GM18861 (cell line): ENCODE results near the gene LUC7L2.
"Not testable (repeated sequence)": the region's sequence is repeated elsewhere in the genome, so short reads cannot be mapped to it uniquely, and the experiment has no call there.

ENCODE experiments used
- ATAC-seq: cut with Tn5 transposase; IDR thresholded peaks from one replicate; pipeline ENCODE4 v1.9.1; 2021; ENCODE audit not compliant: unreplicated experiment

The LUC7L2 gene

DNA sequence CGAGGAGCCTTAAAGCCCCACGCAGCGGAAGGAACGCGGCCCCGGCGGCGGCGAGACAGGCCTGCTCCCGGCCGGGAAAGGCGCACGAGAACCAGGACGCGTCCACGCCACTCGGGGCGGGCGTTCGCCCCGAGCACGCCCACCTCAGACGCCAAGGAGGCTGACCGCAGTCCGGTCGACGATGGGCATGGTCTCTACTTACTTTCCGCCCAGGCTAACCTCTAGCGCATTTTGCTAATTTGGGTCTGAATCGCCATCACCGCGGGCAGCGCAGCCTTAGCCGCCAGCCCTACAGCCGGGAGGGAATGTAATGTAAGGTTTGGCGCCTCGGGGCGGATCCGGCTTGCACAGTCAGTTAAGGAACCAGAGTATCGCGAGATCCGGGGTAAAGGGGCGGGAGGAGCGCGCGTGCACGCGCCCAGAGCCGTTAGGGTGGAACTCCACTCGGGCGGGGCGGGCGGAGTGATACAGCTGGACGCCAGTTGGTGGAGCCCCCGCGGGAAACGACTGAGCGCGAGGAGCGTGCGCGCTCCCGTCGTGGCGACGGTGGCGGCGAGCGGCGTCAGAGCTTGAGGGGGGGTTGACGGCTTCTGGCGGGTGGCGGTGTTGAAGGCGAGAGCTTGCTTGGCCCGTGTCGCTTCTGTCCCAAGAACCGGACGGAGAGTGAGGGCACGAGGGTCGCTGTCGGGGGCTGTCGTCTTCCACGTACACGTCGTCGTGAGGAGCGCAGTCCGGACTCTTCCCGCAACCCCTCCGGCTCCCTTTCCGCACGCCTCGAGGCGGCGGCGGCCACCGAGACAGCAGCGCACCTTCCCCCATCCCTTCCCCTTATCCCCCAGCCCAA, at the start of gene LUC7L2:
LUC7L2 (plus strand) TSS at position 529 of the 844 bp plus-strand sequence. CDS start 368 bp downstream, outside the sequence.
- peak; percentile 77 for ATAC-seq

DNA sequence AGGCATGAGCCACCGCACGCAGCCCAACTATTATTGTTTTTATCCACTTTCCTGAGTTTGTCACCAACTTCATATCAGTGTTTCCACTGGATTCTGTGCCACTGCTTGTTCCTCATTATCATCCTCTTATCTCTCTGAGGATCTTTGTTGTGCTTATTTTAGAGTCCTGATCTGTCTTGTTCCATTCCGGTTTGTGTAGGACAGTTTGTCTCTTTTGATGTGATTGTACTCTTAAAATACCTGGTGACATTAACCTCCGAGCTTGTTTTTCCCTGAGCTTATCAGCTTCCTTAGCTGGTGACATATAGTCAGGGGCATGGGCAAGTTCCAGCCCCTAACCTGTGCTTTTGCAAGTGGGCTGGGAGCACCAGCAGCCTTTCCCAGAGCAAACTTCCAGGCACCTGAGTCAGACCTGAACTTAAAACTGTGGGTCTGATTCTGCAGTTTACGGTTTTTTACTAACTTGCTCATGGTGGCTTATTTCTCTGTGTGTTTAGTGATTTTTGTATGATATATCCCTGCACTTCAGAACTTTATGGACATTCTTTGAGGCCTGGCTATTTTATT, 41.7 kb upstream of the LUC7L2 start:
- ATAC-seq, result no peak

DNA sequence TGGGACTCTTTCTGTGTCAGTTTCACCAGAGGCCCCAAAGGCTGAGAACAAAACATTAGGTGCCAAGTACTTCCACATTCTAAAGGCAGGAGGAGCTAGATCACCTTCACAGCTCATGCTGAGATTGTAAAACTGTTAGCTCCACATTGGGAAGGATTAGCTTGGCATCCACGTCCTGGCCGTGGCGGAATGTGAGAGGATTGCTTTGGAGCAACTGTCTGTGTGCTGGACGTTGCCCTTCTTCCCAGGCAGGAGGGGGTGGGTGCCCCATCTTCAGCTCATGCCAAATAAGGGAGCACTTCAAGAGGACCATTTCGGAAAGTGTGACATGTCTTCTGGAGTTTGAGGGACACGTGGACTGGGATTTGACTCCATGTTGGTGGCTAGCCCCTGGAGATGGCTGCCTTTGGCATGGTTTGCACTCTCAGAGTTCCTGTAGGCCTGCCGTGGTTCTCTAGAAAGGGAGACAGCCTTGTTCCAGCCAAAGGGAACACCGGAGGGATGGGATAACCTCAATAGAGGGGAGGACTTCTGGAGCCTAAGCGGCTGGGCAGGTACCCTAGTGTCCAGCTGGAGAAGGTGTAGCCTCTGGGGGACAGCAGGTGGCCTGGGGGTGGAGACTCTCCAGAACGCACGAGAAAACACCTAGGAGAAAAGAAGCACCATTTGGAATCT, 38.5 kb upstream of the LUC7L2 start:
- ATAC-seq, result no peak

DNA sequence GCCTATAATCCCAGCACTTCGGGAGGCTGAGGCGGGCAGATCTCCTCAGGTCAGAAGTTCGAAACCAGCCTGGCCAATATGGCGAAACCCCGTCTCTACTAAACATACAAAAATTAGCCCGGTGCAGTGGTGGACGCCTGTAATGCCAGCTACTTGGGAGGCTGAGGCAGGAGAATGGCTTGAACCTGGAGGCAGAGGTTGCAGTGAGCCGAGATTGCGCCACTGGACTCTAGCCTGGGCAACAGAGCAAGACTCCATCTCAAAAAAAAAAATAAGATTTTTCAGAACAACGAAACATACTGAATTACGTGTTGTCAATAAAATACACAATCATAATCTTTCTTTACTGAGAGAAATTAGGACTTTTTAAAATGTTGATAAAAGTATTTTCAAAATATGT, 35.0 kb upstream of the LUC7L2 start:
- not testable (repeated sequence) for ATAC-seq

GRCh38 chr7:139328375-139328774, 31.3 kb upstream of the LUC7L2 start:
- ATAC-seq, result no peak

GRCh38 chr7:139329119-139329518, 30.6 kb upstream of the LUC7L2 start:
- no peak for ATAC-seq

DNA sequence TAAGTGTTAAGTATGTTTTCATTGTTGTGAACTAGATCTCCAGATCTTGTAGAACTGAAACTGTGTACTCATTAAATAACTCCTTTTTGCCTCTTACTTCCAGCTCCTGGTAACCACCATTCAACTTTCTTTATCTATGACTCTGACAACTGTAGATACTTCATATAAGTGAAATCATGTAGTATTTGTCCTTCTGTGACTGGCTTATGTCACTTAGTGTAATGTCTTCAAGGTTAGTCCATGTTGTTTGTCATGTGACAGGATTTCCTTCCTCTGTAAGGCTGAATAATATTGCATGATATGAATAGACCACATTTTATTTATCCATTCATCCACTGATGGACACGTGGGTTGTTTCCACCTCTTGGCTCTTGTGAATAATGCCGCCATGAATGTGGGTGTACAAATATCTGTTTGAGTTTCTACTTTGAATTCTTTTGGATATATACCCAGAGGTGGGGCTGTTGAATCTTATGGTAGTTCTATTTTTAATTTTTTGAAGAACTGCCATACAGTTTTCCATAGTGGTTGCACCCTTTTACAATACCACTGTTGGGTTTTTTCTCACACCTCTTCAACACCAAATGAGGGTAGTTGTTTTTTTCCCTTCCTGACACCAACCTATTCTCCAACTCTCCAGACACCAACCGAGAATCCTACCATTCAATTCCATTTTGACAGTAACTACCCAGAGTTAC, 29.2 kb upstream of the LUC7L2 start:
- no peak for ATAC-seq

- no peak for ATAC-seq
Observed at GRCh38 chr7:139332697-139333359, 26.9 kb upstream of the LUC7L2 start.

GRCh38 chr7:139333443-139333842, 26.3 kb upstream of the LUC7L2 start:
- ATAC-seq, result not testable (repeated sequence)

GRCh38 chr7:139334399-139335150, 25.1 kb upstream of the LUC7L2 start:
- no peak for ATAC-seq

GRCh38 chr7:139339025-139339424, 20.7 kb upstream of the LUC7L2 start:
- no peak for ATAC-seq

- no peak for ATAC-seq
Observed at GRCh38 chr7:139339698-139340036, 20.0 kb upstream of the LUC7L2 start.

GRCh38 chr7:139340037-139340807, 19.5 kb upstream of the LUC7L2 start:
- ATAC-seq, result peak; percentile 81

- no peak for ATAC-seq
Observed at GRCh38 chr7:139340808-139341057, 19.0 kb upstream of the LUC7L2 start.

- peak; percentile 31 for ATAC-seq
Observed at GRCh38 chr7:139341058-139341775, 18.5 kb upstream of the LUC7L2 start, which contains the start of gene FMC1. Gene FMC1, plus strand, starts transcription at chr7:139341337. Its CDS starts 48 bp downstream, at chr7:139341385.

DNA sequence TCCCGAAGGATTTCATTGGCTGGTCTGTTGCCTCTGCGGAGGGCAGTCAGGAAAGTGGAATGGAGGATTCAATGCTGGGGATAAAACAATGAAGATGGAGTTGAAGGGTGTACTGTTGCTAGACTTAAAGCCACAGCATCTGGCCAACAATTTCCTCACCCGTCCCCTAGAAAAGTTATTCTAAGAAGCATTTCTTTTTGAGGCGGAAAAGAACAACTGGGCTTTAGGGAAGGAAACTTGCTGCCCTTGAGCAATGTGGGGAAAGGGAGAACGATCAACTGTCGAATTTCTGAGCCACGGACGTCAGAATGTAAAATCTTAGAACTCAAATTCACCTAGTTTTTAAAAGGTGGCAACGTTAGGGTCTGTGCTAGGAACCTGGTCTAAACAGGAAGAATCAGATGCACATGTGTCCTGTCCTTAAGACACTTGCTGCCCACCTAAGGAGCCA, 17.9 kb upstream of the LUC7L2 start:
- ATAC-seq, result peak; percentile 32

DNA sequence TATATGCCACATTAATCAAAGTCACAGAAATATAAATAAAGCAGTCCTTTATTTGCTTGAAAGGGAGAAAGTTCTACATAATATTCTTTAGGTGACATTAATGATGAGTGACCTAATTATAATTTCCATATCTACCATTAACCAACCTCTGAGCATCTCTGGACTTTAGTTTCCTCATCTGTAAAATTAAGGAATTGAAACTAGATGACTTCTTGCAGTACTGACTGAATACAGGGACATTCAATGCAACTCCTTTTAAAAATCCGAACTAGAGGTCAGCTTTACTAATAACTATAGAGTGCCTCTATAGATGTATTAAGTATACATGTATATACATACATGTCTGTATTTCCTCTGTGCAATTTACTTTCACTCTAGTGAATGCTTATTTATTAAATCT, 14.7 kb upstream of the LUC7L2 start:
- no peak for ATAC-seq

- no peak for ATAC-seq
Observed at GRCh38 chr7:139351027-139351426, 8.7 kb upstream of the LUC7L2 start.

- no peak for ATAC-seq
Observed at GRCh38 chr7:139354729-139355128, 5.0 kb upstream of the LUC7L2 start.
